Measurements from ENCODE around the gene FAM222A. TPM values are rescaled to one million over a fixed set of nuclear protein-coding genes. Genes with fewer than 3 reads are reported as not detected.

FAM222A gene
- polyA plus RNA-seq, 2 of the 4 experiments (the other 2 are of a cell fraction), result 0.98 to 3.2 TPM

DNA sequence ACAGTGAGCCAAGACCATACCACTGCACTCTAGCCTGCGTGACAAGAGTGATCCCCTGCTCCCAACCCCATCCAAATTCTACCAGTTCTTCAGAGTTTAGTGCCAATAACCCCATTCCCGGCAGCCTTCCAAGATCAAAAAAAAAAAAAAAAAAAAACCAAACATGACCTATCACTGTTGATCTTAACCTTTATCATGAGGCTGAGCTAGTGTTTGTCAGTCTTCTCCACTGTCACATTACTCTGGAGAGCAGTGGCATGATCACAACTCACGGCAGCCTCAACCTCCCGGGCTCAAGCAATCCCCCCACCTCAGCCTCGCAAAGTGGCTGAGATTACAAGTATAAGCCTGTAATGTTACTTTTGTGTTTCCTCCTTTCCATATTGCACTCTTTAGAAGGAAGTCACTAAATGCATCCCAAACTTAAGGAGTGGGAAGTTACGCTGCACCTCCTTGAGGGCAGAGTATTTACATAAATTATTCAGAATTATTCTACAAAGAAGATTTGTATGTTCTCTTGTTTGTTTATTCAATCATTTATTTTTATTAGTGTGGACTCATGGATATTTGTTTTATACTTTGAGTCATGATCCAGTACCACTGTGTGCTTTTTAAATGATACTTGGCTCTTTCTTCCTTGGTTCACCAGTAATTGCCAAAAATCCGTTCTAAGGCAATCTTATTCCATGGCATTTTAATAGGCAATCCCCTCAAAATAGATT is 31.5 kb upstream of the FAM222A start (continued):
- TF ChIP-seq, protein P1, sequence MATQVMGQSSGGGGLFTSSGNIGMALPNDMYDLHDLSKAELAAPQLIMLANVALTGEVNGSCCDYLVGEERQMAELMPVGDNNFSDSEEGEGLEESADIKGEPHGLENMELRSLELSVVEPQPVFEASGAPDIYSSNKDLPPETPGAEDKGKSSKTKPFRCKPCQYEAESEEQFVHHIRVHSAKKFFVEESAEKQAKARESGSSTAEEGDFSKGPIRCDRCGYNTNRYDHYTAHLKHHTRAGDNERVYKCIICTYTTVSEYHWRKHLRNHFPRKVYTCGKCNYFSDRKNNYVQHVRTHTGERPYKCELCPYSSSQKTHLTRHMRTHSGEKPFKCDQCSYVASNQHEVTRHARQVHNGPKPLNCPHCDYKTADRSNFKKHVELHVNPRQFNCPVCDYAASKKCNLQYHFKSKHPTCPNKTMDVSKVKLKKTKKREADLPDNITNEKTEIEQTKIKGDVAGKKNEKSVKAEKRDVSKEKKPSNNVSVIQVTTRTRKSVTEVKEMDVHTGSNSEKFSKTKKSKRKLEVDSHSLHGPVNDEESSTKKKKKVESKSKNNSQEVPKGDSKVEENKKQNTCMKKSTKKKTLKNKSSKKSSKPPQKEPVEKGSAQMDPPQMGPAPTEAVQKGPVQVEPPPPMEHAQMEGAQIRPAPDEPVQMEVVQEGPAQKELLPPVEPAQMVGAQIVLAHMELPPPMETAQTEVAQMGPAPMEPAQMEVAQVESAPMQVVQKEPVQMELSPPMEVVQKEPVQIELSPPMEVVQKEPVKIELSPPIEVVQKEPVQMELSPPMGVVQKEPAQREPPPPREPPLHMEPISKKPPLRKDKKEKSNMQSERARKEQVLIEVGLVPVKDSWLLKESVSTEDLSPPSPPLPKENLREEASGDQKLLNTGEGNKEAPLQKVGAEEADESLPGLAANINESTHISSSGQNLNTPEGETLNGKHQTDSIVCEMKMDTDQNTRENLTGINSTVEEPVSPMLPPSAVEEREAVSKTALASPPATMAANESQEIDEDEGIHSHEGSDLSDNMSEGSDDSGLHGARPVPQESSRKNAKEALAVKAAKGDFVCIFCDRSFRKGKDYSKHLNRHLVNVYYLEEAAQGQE (IDR thresholded peaks at IDR 0.05), result no peak
- TF ChIP-seq, protein P2, sequence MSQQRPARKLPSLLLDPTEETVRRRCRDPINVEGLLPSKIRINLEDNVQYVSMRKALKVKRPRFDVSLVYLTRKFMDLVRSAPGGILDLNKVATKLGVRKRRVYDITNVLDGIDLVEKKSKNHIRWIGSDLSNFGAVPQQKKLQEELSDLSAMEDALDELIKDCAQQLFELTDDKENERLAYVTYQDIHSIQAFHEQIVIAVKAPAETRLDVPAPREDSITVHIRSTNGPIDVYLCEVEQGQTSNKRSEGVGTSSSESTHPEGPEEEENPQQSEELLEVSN (IDR thresholded peaks at IDR 0.05; ENCODE audit: borderline replicate concordance, low read depth), result no peak
- no peak for TF ChIP-seq RFX5 (IDR thresholded peaks at IDR 0.05)
- TF ChIP-seq FOXS1 (CRISPR knock-in tag; IDR thresholded peaks at IDR 0.05), result no peak
- TF ChIP-seq CBX8 (IDR thresholded peaks at IDR 0.05), result no peak

DNA sequence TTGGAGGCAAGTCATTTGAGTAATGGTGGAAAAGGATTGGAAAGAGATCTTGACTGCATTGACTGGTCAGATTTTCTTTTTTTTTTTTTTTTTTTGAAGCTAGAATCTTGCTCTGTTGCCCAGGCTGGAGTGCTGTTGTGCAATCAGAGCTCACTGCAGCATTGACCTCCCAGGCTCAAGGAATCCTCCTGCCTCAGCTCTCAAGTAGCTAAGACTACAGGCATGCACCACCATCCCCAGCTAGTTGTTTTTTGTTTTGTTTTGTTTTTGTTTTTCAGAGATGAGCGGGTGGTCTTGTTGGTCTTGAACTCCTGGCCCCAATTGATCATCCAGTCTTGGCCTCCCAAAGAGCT is 30.9 kb upstream of the FAM222A start:
- H3K4me3 ChIP-seq, result no peak overlapping the region
- CTCF ChIA-PET, result interaction anchor here (0.7 kb wide), 1 partner anchor 10 kb away, joined by 3 read pairs; no protein-coding TSS in a partner anchor
- no peak for ATAC-seq
- DNase-seq (ENCODE audit: low read depth in 1 of 2, low spot score in 1 of 2), result no peak
- H3K27ac ChIP-seq, result no peak overlapping the region
- WGBS (ENCODE audit: missing lambda C conversion rate), result 50% methylated on average over 1 of the region's 1 CpG
- H3K4me2 ChIP-seq, result no peak overlapping the region
- no peaks in the 10 kb centered on the region for H3K9me3 ChIP-seq
- no peaks in the 10 kb centered on the region for H3K4me1 ChIP-seq
- TF ChIP-seq BHLHE40 (IDR thresholded peaks at IDR 0.05; ENCODE audit: low read depth, low read length) (no peak), CEBPB (IDR thresholded peaks at IDR 0.05) (peak in 1 of 2 experiments; percentile 55; a peak in 1 of 4 replicates), KDM5A (IDR thresholded peaks at IDR 0.05) (no peak), FOXS1 (CRISPR knock-in tag; IDR thresholded peaks at IDR 0.05) (no peak), RARB (CRISPR knock-in tag; IDR thresholded peaks at IDR 0.05) (no peak)
- POLR2A ChIA-PET, result interaction anchor here (0.7 kb wide), 1 partner anchor 83 kb away, joined by 5 read pairs; no protein-coding TSS in a partner anchor
- no peak for FAIRE-seq

DNA sequence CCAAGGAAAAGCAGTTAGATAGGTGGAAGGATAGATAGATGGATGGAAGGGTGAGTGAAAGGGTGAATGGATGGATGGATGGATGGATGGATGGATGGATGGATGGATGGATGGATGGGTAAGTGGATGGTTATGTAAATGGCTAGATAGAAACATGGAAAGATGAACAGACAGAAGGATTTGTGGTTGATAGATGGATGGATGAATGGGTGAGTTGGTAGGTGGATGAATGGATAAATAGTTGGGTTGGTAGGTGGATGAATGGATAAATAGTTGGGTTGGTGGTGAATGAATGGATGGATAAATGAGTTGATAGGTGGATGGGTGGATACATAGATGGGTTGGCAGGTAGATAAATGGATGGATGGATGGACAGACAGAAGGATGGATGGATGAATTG is 30.3 kb upstream of the FAM222A start:
- FAIRE-seq, result no peak
- ChIA-PET POLR2A (interaction anchor here (0.7 kb wide), 1 partner anchor 83 kb away, joined by 5 read pairs; no protein-coding TSS in a partner anchor), CTCF (interaction anchor here (0.5 to 0.7 kb wide), 2 partner anchors 10 to 783 kb away, joined by 3 read pairs; no protein-coding TSS in a partner anchor)
- Histone ChIP-seq H3K9me3 (no peaks in the 10 kb centered on the region), H3K4me3 (no peak overlapping the region), H3K27ac (no peak overlapping the region), H3K4me2 (no peak overlapping the region), H3K4me1 (no peaks in the 10 kb centered on the region)
- no peak for ATAC-seq
- TF ChIP-seq ESRRA (IDR thresholded peaks at IDR 0.05; ENCODE audit: borderline replicate concordance, low read length), result no peak
- no peak for TF ChIP-seq TP53 (CRISPR knock-in tag; IDR thresholded peaks at IDR 0.05)
- TF ChIP-seq, protein P3, sequence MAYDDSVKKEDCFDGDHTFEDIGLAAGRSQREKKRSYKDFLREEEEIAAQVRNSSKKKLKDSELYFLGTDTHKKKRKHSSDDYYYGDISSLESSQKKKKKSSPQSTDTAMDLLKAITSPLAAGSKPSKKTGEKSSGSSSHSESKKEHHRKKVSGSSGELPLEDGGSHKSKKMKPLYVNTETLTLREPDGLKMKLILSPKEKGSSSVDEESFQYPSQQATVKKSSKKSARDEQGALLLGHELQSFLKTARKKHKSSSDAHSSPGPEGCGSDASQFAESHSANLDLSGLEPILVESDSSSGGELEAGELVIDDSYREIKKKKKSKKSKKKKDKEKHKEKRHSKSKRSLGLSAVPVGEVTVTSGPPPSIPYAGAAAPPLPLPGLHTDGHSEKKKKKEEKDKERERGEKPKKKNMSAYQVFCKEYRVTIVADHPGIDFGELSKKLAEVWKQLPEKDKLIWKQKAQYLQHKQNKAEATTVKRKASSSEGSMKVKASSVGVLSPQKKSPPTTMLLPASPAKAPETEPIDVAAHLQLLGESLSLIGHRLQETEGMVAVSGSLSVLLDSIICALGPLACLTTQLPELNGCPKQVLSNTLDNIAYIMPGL (CRISPR knock-in tag; IDR thresholded peaks at IDR 0.05; ENCODE audit: borderline replicate concordance), result no peak
- TF ChIP-seq GATA3 (IDR thresholded peaks at IDR 0.05; ENCODE audit: borderline replicate concordance), result no peak
- TF ChIP-seq MYC (IDR thresholded peaks at IDR 0.05; ENCODE audit: borderline replicate concordance, low read length), result no peak
- TF ChIP-seq, protein P4, sequence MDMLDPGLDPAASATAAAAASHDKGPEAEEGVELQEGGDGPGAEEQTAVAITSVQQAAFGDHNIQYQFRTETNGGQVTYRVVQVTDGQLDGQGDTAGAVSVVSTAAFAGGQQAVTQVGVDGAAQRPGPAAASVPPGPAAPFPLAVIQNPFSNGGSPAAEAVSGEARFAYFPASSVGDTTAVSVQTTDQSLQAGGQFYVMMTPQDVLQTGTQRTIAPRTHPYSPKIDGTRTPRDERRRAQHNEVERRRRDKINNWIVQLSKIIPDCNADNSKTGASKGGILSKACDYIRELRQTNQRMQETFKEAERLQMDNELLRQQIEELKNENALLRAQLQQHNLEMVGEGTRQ (IDR thresholded peaks at IDR 0.05), result no peak
- no peak for TF ChIP-seq CHD4 (IDR thresholded peaks at IDR 0.05; ENCODE audit: borderline replicate concordance)
- DNase-seq (ENCODE audit: low read depth in 1 of 2, low spot score in 1 of 2), result no peak

All from A549 (cell line).